BLaER1 (cell line): ENCODE data around the gene NEGR1.

Source experiments
- H3K27ac ChIP-seq: shearing (Covaris generic); formaldehyde crosslinking; 2 replicates; pipeline ENCODE4 v1.8.1; 2022
- H3K27me3 ChIP-seq: shearing (Covaris generic); formaldehyde crosslinking; 2 replicates; pipeline ENCODE4 v1.8.1; 2022
- H3K36me3 ChIP-seq: shearing (Covaris generic); formaldehyde crosslinking; 2 replicates; pipeline ENCODE4 v1.8.1; 2022
- H3K4me1 ChIP-seq: shearing (Covaris generic); formaldehyde crosslinking; 2 replicates; pipeline ENCODE4 v1.8.1; 2022
- H3K4me2 ChIP-seq: shearing (Covaris generic); formaldehyde crosslinking; 2 replicates; pipeline ENCODE4 v1.8.1; 2022
- H3K4me3 ChIP-seq: shearing (Covaris generic); formaldehyde crosslinking; 2 replicates; pipeline ENCODE4 v1.8.1; 2022
- H3K9ac ChIP-seq: shearing (Covaris generic); formaldehyde crosslinking; 2 replicates; pipeline ENCODE4 v1.8.1; 2022
- H3K9me3 ChIP-seq: shearing (Covaris generic); formaldehyde crosslinking; 2 replicates; pipeline ENCODE4 v1.8.1; 2022
- H4K20me1 ChIP-seq: shearing (Covaris generic); formaldehyde crosslinking; 2 replicates; pipeline ENCODE4 v1.8.1; 2022
- Cebpa-rat ChIP-seq: shearing (Covaris generic); IDR thresholded peaks from 2 replicates; pipeline ENCODE4 v1.8.1; 2022

NEGR1 gene

GRCh38 chr1:72011721-72012120, 270.6 kb downstream of the NEGR1 start:
- TF ChIP-seq Cebpa-rat: no peak
- Histone ChIP-seq H3K4me3 (no peak overlapping the region), H3K9me3 (no peaks in the 10 kb centered on the region), H3K4me2 (no peak overlapping the region), H4K20me1 (no peaks in the 10 kb centered on the region), H3K36me3 (no peaks in the 10 kb centered on the region), H3K9ac (no peak overlapping the region), H3K27ac (no peak overlapping the region), H3K27me3 (no peaks in the 10 kb centered on the region), H3K4me1 (no peaks in the 10 kb centered on the region; the same call in 1 of the 2 replicates)

GRCh38 chr1:72010094-72010431, 272.3 kb downstream of the NEGR1 start:
- no peaks in the 10 kb centered on the region for H4K20me1 ChIP-seq
- H3K4me3 ChIP-seq: no peak overlapping the region
- H3K9ac ChIP-seq: no peak overlapping the region
- H3K4me2 ChIP-seq: no peak overlapping the region; the same call in 1 of the 2 replicates
- H3K4me1 ChIP-seq: no peaks in the 10 kb centered on the region; the same call in 1 of the 2 replicates
- no peaks in the 10 kb centered on the region for H3K27me3 ChIP-seq
- no peak overlapping the region for H3K27ac ChIP-seq
- H3K36me3 ChIP-seq: no peaks in the 10 kb centered on the region
- H3K9me3 ChIP-seq: no peaks in the 10 kb centered on the region
- no peak for TF ChIP-seq Cebpa-rat

DNA sequence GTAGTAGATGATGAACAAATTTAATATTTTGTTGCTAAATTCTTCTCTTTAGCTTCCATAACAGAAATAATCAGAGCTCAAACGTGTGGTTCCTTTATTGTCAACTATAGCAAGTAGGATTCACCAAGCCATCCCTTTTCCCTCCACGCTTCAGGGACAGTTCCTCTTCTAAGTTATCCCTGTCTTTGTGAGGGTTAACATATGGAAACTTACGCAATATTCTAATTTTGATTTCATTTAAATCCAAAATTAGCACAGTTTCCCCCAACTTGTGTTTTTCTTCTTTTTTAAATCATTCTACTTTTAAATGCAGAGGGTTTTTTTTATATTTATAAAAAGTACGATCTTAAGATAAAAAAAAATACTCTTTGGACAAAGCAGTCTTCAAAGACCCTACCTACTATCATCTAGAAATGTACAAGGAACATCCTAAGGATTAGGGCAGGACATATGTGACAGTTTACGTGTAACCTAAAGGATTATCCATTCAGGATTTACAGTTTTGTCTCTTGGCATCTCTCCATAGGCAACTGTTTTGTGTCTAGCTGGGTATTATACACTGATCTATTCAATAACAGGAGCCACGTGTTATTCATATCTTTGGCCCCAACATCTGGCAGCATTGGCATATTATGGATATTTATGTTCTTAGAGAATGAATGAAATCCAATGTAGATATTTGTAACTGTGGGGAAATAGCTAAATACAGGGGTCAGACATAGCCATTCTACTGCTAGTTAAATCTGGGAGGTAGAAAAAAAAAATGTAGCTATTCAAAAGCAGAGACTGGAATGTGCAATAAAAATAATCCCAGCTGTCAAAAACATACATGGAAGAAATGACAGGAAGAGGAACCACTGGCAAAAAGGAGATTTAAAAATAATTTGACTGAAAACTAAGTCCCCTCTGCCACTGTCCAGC, 272.9 kb downstream of the NEGR1 start:
- no peaks in the 10 kb centered on the region for H3K36me3 ChIP-seq
- TF ChIP-seq Cebpa-rat: peak; percentile 42; the same call in 1 of the 2 replicates
- no peak overlapping the region for H3K27ac ChIP-seq
- H3K4me1 ChIP-seq: no peaks in the 10 kb centered on the region; the same call in 1 of the 2 replicates
- H3K9ac ChIP-seq: no peak overlapping the region
- no peaks in the 10 kb centered on the region for H3K27me3 ChIP-seq
- no peak overlapping the region; the same call in 1 of the 2 replicates for H3K4me2 ChIP-seq
- H3K4me3 ChIP-seq: no peak overlapping the region
- H3K9me3 ChIP-seq: no peaks in the 10 kb centered on the region
- no peaks in the 10 kb centered on the region for H4K20me1 ChIP-seq

DNA sequence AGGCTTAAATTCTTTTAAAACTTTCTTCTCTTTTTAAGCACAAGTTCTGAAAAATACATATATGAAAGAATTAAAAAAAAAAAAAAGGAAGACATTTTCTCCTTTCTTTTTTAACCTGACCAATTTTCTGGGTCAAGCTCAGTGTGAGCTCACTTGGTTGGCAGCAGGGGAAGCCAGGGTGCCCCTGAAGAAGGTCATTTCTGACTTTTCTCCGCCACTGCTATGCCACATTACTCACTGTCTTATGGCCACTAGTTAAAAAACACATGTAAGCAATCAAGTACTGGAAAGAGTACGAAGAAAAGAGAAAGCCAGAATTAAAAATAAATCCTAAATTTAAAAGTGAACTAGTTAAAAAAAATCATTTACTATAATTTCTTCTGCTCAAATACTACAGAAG, 275.0 kb downstream of the NEGR1 start:
- Histone ChIP-seq H3K9ac (no peak overlapping the region), H3K4me3 (no peak overlapping the region), H3K4me1 (no peaks in the 10 kb centered on the region; the same call in 1 of the 2 replicates), H3K36me3 (no peaks in the 10 kb centered on the region), H4K20me1 (no peaks in the 10 kb centered on the region), H3K27me3 (no peaks in the 10 kb centered on the region), H3K4me2 (no peak overlapping the region), H3K9me3 (no peaks in the 10 kb centered on the region), H3K27ac (no peak overlapping the region)
- no peak for TF ChIP-seq Cebpa-rat

GRCh38 chr1:72006092-72006491, 276.2 kb downstream of the NEGR1 start:
- no peak for TF ChIP-seq Cebpa-rat
- no peaks in the 10 kb centered on the region for H3K36me3 ChIP-seq
- H3K9ac ChIP-seq: no peak overlapping the region
- H3K27me3 ChIP-seq: no peaks in the 10 kb centered on the region
- H3K9me3 ChIP-seq: no peaks in the 10 kb centered on the region
- no peaks in the 10 kb centered on the region for H4K20me1 ChIP-seq
- H3K4me2 ChIP-seq: no peak overlapping the region
- H3K4me1 ChIP-seq: no peaks in the 10 kb centered on the region; the same call in 1 of the 2 replicates
- H3K27ac ChIP-seq: no peak overlapping the region
- H3K4me3 ChIP-seq: no peak overlapping the region

DNA sequence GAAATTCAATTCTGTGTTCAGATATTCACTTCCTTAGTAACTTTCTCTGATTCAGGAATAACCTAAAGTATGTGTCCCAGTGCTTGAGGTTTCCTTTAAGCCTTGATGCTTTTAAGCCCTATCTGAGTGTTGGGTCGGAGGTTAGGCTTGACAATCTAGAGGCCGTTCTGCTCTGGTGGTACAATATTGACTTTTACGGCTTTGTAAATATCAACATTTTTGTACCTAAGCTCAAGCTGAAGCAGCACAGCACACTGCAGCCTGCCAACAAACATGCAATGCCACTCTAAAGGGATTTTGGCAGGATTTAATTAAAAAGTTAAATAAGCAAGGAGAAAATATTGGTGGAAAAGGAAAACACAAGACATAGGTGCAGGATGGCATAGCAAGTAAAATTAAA, 279.2 kb downstream of the NEGR1 start:
- TF ChIP-seq Cebpa-rat: no peak
- H3K27me3 ChIP-seq: no peaks in the 10 kb centered on the region
- no peaks in the 10 kb centered on the region for H3K4me1 ChIP-seq
- no peak overlapping the region for H3K4me2 ChIP-seq
- H3K27ac ChIP-seq: no peak overlapping the region
- H4K20me1 ChIP-seq: no peaks in the 10 kb centered on the region
- H3K4me3 ChIP-seq: no peak overlapping the region
- H3K9me3 ChIP-seq: no peaks in the 10 kb centered on the region
- H3K9ac ChIP-seq: no peak overlapping the region
- H3K36me3 ChIP-seq: no peaks in the 10 kb centered on the region

DNA sequence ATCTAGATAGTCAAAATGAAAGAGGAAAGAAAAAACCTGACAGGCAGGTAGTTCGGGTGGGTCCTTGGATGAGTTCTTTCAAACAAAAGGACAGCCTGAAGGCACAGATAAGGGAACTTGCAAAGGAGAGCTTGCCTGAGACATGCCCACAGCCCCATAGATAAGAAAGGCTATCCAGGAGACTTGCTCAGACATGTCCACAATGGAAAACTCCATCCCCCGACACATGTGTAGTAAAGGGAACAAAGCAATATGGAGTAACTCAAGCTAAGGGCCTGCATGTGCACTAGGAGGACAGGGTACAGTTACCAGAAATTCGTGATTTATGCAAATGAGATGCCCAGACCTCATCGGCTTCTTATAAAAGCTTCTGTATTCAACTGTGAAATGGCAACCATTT, 281.5 kb downstream of the NEGR1 start:
- no peaks in the 10 kb centered on the region for H3K27me3 ChIP-seq
- TF ChIP-seq Cebpa-rat: no peak
- H3K9me3 ChIP-seq: no peaks in the 10 kb centered on the region
- H3K4me2 ChIP-seq: no peak overlapping the region
- no peak overlapping the region for H3K4me3 ChIP-seq
- no peaks in the 10 kb centered on the region for H3K36me3 ChIP-seq
- H4K20me1 ChIP-seq: no peaks in the 10 kb centered on the region
- H3K27ac ChIP-seq: no peak overlapping the region
- no peaks in the 10 kb centered on the region for H3K4me1 ChIP-seq
- no peak overlapping the region for H3K9ac ChIP-seq

DNA sequence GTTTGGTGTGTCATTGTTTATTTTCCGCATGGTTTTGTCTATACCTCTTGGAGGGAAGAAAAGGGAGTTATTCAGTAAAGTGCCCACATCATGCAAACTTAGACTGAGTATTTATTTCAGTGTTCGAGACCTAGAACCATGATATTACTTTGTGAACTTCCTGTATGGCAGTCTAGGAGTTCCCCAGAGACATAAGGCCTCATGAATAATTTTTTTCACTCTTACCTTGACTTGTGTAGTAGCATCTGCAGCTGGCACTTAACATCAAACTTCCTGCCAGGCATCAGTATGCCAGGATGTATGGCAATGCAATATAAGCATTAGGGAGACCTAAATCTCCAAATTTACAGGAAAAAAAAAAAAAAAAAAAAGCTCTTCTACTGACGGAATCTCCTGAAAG, 287.7 kb downstream of the NEGR1 start:
- Histone ChIP-seq H3K9me3 (no peaks in the 10 kb centered on the region), H3K4me1 (peaks cover 5% of the 10 kb centered on the region; the same call in 1 of the 2 replicates), H3K27ac (no peak overlapping the region), H3K4me2 (no peak overlapping the region), H3K9ac (no peak overlapping the region), H3K36me3 (no peaks in the 10 kb centered on the region), H4K20me1 (no peaks in the 10 kb centered on the region), H3K4me3 (no peak overlapping the region), H3K27me3 (no peaks in the 10 kb centered on the region)
- TF ChIP-seq Cebpa-rat: no peak

- no peaks in the 10 kb centered on the region for H3K9me3 ChIP-seq
- no peak for TF ChIP-seq Cebpa-rat
- H3K9ac ChIP-seq: no peak overlapping the region
- no peaks in the 10 kb centered on the region for H3K36me3 ChIP-seq
- H3K4me3 ChIP-seq: no peak overlapping the region
- H3K4me1 ChIP-seq: peaks cover 5% of the 10 kb centered on the region; the same call in 1 of the 2 replicates
- H4K20me1 ChIP-seq: no peaks in the 10 kb centered on the region
- no peak overlapping the region for H3K4me2 ChIP-seq
- H3K27ac ChIP-seq: no peak overlapping the region
- no peaks in the 10 kb centered on the region for H3K27me3 ChIP-seq
Measured at GRCh38 chr1:71987181-71987580, 295.2 kb downstream of the NEGR1 start.

DNA sequence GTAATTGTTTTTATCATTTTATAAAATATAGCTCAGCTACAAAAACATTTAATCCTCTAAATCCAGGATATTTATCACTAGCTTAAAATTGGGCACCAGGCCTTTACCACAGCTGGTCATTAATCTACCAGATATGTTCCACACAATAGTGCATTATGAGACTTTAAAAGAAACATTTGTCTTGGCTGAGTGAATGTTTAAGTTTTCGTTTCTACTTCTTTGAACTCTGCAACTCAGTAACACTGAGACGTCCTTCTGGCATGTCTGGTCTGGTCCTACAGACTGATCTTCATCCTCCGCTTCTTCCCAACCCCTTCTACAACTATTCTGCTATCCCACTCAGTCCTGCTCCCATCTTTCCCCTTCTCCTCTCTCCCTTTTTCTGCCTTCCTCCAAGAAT, 296.2 kb downstream of the NEGR1 start:
- Histone ChIP-seq H3K9ac (no peak overlapping the region), H3K36me3 (no peaks in the 10 kb centered on the region), H3K27ac (no peak overlapping the region), H3K4me1 (peaks cover 5% of the 10 kb centered on the region; the same call in 1 of the 2 replicates), H4K20me1 (no peaks in the 10 kb centered on the region), H3K4me2 (no peak overlapping the region), H3K27me3 (no peaks in the 10 kb centered on the region), H3K4me3 (no peak overlapping the region), H3K9me3 (no peaks in the 10 kb centered on the region)
- TF ChIP-seq Cebpa-rat: no peak
